Measurements from ENCODE around the gene SPOPL. TPM values are rescaled to one million over a fixed set of nuclear protein-coding genes. Genes with fewer than 3 reads are reported as not detected.

SPOPL gene
- total and polyA plus RNA-seq, 2 of the 4 experiments (the other 2 are of a cell fraction): 4.8 to 20.3 TPM

DNA sequence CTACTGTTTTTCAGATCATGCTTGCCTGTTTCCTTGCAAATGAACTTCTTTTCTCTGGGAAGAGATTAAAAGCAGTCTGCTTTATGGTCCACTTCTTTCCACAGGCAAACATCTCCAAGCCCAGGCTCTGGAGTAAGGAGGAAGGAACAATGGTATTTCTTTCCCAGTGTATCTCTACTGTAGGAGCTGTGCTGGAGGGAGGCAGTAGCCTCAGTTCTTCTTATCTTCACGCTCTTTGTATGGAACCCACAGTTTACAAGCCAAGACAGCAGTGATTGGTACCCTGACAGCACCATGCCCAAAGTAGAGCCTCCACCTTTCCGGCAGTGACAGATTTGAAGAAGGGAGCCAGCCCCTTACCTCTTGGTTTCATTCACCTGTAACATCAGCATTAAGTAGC is 35.2 kb downstream of the SPOPL start:
- no peak overlapping the region for H2BK120ac ChIP-seq (ENCODE audit: low read depth, low read length)
- 100% methylated on average over 1 of the region's 2 CpGs; no CpG with 5 or more reads in 1 of the 2 experiments for WGBS, 2 experiments (ENCODE audit: extremely low coverage in 2 of 2, insufficient read length in 1 of 2)
- no peak overlapping the region for H4K91ac ChIP-seq (ENCODE audit: insufficient read depth, low read depth, low read length)
- ATAC-seq (ENCODE audit: low read depth) (no peak), DNase-seq (no peak)
- H3K4me3 ChIP-seq (ENCODE audit: insufficient read depth, low read depth, low read length): no peak overlapping the region
- peaks cover 5% of the 10 kb centered on the region; the same call in 1 of the 2 replicates for H3K36me3 ChIP-seq (ENCODE audit: control insufficient read depth, insufficient read depth, low read length)
- no peak overlapping the region for H2BK20ac ChIP-seq (ENCODE audit: low read depth, low read length)
- H3K27ac ChIP-seq (ENCODE audit: insufficient read depth, low read length): no peak overlapping the region
- no peak overlapping the region for H2BK15ac ChIP-seq (ENCODE audit: low read depth, low read length)
- no peaks in the 10 kb centered on the region for H3K27me3 ChIP-seq (ENCODE audit: control insufficient read depth, insufficient read depth, low read length)
- H2BK5ac ChIP-seq (ENCODE audit: low read depth, low read length, poor library complexity, severe bottlenecking): no peak overlapping the region
- no peak overlapping the region for H2AK9ac ChIP-seq (replicated peaks; ENCODE audit: low read depth, low read length, poor library complexity)
- H3K14ac ChIP-seq (replicated peaks; ENCODE audit: low read depth, low read length): no peak overlapping the region
- H2AK5ac ChIP-seq (ENCODE audit: low read depth, low read length): no peak overlapping the region
- no peak overlapping the region for H3K18ac ChIP-seq (ENCODE audit: low read depth, low read length)
- no peak overlapping the region for H3K23ac ChIP-seq (ENCODE audit: low read depth, low read length)
- TF ChIP-seq NFE2L2 (IDR thresholded peaks at IDR 0.05; ENCODE audit: low read depth, low read length) (no peak), BHLHE40 (IDR thresholded peaks at IDR 0.05; ENCODE audit: low read depth, low read length) (no peak), MAZ (IDR thresholded peaks at IDR 0.05; ENCODE audit: borderline replicate concordance, low read depth, low read length) (no peak), RFX5 (IDR thresholded peaks at IDR 0.05; ENCODE audit: low read depth, low read length) (no peak), CHD1 (IDR thresholded peaks at IDR 0.05; ENCODE audit: low read depth, low read length) (no peak), MXI1 (IDR thresholded peaks at IDR 0.05; ENCODE audit: borderline replicate concordance, low read depth, low read length) (no peak), POLR2A (IDR thresholded peaks at IDR 0.05; ENCODE audit: low read depth, low read length) (no peak), CEBPB (IDR thresholded peaks at IDR 0.05; ENCODE audit: low read depth, low read length) (no peak), RAD21 (IDR thresholded peaks at IDR 0.05; ENCODE audit: low read length) (no peak), MAFK (IDR thresholded peaks at IDR 0.05; ENCODE audit: low read depth, low read length) (no peak), FOS (IDR thresholded peaks at IDR 0.05; ENCODE audit: low read depth, low read length) (no peak), RCOR1 (IDR thresholded peaks at IDR 0.05; ENCODE audit: insufficient replicate concordance, low read length) (no peak), SMC3 (IDR thresholded peaks at IDR 0.05; ENCODE audit: low read depth, low read length) (no peak)
- TF ChIP-seq, protein P1, sequence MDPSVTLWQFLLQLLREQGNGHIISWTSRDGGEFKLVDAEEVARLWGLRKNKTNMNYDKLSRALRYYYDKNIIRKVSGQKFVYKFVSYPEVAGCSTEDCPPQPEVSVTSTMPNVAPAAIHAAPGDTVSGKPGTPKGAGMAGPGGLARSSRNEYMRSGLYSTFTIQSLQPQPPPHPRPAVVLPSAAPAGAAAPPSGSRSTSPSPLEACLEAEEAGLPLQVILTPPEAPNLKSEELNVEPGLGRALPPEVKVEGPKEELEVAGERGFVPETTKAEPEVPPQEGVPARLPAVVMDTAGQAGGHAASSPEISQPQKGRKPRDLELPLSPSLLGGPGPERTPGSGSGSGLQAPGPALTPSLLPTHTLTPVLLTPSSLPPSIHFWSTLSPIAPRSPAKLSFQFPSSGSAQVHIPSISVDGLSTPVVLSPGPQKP (IDR thresholded peaks at IDR 0.05; ENCODE audit: borderline replicate concordance, low read depth, low read length): no peak
- TF ChIP-seq, protein P2, sequence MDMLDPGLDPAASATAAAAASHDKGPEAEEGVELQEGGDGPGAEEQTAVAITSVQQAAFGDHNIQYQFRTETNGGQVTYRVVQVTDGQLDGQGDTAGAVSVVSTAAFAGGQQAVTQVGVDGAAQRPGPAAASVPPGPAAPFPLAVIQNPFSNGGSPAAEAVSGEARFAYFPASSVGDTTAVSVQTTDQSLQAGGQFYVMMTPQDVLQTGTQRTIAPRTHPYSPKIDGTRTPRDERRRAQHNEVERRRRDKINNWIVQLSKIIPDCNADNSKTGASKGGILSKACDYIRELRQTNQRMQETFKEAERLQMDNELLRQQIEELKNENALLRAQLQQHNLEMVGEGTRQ (IDR thresholded peaks at IDR 0.05; ENCODE audit: low read depth, low read length): no peak
- TF ChIP-seq, protein P3, sequence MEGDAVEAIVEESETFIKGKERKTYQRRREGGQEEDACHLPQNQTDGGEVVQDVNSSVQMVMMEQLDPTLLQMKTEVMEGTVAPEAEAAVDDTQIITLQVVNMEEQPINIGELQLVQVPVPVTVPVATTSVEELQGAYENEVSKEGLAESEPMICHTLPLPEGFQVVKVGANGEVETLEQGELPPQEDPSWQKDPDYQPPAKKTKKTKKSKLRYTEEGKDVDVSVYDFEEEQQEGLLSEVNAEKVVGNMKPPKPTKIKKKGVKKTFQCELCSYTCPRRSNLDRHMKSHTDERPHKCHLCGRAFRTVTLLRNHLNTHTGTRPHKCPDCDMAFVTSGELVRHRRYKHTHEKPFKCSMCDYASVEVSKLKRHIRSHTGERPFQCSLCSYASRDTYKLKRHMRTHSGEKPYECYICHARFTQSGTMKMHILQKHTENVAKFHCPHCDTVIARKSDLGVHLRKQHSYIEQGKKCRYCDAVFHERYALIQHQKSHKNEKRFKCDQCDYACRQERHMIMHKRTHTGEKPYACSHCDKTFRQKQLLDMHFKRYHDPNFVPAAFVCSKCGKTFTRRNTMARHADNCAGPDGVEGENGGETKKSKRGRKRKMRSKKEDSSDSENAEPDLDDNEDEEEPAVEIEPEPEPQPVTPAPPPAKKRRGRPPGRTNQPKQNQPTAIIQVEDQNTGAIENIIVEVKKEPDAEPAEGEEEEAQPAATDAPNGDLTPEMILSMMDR (conservative IDR thresholded peaks at IDR 0.05; ENCODE audit: low read depth, low read length): no peak
- H3K79me1 ChIP-seq (ENCODE audit: low read depth in 1 of 2, low read length in 2 of 2): peaks cover 8 to 14% of the 10 kb centered on the region in 2 experiments; a peak in 3 of 4 replicates
- BruUV-seq (replicated peaks): no TSS peak
- H3K4me2 ChIP-seq (ENCODE audit: low read depth, low read length): no peak overlapping the region
- ChIA-PET POLR2A (ENCODE audit: unreplicated experiment) (no interaction called here), CTCF (no interaction called here)
- no peak overlapping the region for H2AFZ ChIP-seq (replicated peaks; ENCODE audit: low read length, poor library complexity)
- no peak overlapping the region for H3K56ac ChIP-seq (ENCODE audit: extremely low read depth, insufficient read depth, low read length)
- in situ Hi-C loops (cut with MboI; ENCODE audit: low sequenced_read_pairs) (no loop called here), dilution Hi-C loops (cut with HindIII; ENCODE audit: low sequenced_read_pairs, unreplicated experiment) (no loop called here), intact Hi-C loops (cut with micrococcal nuclease) (no loop called here)
- H3K4ac ChIP-seq (ENCODE audit: low read depth, low read length): no peak overlapping the region
- no peak overlapping the region for H4K8ac ChIP-seq (ENCODE audit: low read depth in 2 of 2, low read length in 2 of 2)
- H3K9ac ChIP-seq (ENCODE audit: low read depth, low read length): no peak overlapping the region
- H4K5ac ChIP-seq (ENCODE audit: low read depth, low read length): no peak overlapping the region
- no peaks in the 10 kb centered on the region; the same call in 1 of the 2 replicates for H3K9me3 ChIP-seq (ENCODE audit: control insufficient read depth, insufficient read depth, low read length)
- peaks cover 5% of the 10 kb centered on the region; the same call in 1 of the 2 replicates for H3K9me1 ChIP-seq (ENCODE audit: insufficient read depth, low read length)
- H4K20me1 ChIP-seq (ENCODE audit: insufficient read depth, low read length): no peaks in the 10 kb centered on the region
- no peaks in the 10 kb centered on the region for H3K4me1 ChIP-seq (ENCODE audit: control insufficient read depth, insufficient read depth, low read length)
